Muscle of back (tissue), 11 donors: Measurements from ENCODE around the gene LHPP. TPM values are rescaled to one million over a fixed set of nuclear protein-coding genes. Genes with fewer than 3 reads are reported as not detected.

Experiments used
- DNase-seq, 3 donors: peaks; one replicate each; pipeline versions ENCODE4 v3.0.0 to v3.0.0-alpha.2; 2013
- polyA plus RNA-seq, 10 donors: library from polyadenylated mRNA; unstranded; fragments of 120-200 nt; gene quantifications; one replicate each; pipeline ENCODE4 v1.2.1, GENCODE V29; 2013; ENCODE audit not compliant: insufficient read length in 10 of 10

LHPP gene
- polyA plus RNA-seq, 10 donors, result 5.2 to 8.6 (median 7.5) TPM

DNA sequence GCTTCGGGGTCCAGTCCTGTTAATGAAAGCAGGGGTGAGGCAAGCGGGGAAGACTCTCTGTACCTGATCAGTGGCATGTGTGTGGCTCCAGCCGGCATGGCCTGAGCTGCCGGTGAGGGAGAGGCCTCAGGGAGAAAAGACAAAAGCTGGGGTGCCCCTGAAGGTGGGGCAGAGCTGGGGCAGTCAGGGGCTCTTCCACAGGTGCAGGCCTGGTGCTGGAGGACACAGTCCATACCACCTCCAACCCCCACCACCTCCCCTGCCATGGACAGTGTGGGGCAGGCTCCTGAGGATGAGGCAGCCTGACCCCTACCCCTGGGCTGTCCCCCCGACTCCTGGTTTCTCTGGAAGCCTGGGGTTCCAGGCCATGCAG lies 129.5 kb downstream of the LHPP start:
- no peak for DNase-seq

DNA sequence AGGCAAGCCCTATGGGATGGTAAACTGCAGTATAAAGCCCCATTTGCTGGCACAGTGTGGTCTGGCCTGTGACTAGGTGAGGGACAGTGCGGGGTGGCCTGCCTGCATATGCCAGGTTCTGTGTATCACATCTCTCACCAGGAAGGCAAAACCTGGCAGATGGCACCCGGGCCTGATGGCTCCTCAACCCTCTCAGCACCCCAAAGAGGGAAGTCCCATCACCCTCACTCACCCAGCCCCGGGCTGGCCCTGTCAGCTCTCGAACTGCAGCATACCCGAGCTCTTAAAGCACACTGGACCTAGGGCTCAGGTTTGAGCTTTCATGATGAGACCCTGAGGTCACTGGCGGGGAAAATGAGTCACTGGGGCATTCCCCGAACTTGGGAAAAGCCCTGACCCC lies 130.5 kb downstream of the LHPP start:
- no peak for DNase-seq

DNA sequence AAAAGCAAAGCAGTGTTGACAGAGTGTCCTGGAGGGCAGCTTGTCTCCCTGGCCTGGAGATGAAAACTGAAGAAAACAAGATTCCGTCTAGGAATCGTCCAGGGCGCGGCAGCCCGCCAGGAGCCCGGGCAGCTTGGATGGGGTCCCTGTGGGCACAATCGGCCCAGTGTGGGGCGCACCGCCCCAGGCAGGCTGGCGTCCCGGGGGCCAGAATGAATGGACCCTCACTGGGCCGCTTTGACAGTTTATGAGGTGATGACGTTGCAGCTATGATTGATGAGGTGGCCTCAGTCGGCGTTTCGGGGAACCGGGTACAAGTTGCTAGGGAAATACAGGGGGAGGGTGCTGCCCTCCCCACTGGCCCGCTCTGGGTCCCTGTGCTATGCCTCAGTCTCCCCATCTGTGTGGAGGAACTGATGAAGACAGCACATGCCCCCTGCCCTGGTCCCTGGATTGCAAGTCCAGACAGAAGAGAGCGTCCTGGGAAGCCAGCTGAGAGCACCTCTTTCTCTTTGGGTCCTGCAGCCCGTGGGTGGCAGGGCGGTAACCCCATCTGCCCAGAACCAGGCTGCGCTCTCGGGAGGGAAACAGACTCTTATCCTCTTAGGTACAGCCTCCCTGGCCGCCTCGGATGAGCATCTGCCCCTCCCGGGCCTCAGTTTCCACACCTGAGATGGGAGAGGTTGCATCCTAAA lies 131.3 kb downstream of the LHPP start:
- DNase-seq, result no peak

DNA sequence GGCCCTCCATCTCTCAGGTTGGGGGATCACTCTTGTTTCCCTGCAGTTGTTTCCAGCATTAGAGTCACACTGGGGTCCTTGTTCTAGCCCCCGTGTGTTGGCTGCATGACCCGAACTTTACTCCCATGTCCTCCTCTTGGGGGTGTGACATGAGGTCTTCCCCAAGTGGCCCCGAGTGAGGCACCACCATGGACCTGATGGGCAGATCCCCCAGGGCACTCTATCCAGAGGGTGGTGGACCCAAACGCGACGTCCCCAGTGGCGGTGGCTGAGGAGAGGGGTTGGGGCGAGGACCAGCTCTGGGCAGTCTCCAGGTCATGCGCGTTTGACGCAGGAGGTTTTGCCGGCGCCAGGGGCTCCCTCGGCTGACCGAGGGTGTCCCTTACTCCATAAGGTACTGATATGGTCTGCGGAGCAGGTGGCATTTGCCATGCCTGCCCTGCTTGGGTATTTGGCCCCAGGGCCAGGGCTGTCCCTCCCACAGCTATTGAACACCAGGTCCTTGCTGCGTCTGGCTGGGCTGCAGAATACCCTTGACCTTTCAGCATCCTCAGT lies 131.9 kb downstream of the LHPP start:
- no peak for DNase-seq

DNA sequence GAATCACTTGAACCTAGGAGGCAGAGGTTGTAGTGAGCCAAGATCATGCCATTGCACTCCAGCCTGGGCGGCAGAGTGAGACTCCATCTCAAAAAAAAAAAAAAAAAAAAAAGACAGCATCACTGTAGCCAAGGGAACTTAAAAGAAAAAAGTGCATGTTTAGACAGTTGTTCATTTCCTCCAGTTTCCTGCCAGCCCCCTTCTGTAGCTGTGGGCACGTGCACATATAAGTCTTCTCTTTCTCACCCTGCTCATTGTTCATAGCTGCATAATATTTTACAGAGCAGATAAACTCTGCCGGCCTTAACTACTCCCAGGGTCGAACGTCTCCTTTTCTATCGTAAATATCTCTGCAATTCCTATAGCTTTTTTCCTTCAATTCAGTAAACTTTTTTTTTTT lies 132.6 kb downstream of the LHPP start:
- no peak for DNase-seq

DNA sequence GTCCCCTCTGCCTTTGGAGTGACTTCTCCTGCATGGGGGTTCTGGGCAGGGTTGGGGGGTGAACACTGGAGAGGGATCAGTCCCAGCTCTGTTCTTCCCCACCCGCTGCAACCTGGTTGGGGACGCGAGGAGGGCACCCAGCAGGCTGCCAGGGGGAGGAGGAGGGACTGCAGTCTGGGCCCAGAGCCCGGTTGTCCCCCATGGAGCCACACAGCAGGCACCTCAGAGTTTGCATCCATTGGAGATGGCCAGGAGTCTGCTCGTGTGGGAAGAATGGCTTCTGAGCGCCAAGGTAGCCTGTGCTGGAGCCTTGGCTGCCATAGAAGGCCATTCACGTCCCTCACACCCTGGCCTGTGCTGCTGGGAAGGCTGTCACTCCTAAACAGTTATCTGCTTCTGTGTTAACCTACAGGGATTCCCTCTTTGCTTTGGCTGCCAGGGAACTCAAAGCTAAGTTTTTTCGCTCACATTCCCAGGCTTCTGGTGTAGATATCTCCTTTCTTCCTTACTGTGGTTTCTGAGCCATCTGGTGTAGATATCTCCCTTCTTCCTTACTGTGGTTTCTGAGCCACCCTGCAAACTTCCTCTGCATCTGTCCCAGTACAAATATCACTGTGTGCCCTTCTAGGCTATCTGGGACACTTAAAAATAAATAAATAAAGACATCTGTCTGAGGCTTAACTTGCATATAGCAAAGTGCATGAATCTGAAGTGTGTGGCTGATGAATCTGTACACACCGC lies 133.7 kb downstream of the LHPP start:
- DNase-seq, result no peak

DNA sequence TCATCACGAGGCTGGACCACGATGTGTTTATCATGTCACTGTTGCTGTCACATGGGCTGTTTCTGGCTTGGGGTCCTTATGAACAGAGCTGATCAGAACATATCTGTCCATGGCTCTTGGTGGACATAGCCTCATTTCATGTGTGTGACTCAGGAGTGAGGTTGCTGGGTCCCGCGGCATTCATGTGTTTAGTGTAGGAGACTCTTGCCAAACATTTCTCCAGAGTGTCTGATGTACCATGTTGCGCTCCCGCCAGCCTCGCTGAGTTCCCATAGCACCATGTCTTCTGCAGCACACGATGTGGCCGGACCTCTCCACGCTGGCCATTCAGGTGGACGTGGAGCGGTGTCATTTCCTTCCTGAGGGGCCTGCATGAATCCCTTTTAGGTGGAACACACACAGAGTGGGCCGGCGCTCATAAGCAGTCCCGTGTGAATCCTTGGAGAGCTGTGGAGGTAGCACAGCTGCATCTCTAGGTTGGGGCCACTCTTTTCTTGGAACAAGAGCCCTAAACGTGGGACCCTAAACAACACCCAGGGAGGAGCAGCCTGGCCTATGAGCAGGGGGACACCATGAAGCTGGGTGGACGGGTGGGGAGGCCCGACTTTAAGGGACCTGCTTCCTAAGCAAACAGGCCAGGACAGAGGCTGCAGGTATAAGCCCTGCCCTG lies 134.6 kb downstream of the LHPP start:
- no peak for DNase-seq

DNA sequence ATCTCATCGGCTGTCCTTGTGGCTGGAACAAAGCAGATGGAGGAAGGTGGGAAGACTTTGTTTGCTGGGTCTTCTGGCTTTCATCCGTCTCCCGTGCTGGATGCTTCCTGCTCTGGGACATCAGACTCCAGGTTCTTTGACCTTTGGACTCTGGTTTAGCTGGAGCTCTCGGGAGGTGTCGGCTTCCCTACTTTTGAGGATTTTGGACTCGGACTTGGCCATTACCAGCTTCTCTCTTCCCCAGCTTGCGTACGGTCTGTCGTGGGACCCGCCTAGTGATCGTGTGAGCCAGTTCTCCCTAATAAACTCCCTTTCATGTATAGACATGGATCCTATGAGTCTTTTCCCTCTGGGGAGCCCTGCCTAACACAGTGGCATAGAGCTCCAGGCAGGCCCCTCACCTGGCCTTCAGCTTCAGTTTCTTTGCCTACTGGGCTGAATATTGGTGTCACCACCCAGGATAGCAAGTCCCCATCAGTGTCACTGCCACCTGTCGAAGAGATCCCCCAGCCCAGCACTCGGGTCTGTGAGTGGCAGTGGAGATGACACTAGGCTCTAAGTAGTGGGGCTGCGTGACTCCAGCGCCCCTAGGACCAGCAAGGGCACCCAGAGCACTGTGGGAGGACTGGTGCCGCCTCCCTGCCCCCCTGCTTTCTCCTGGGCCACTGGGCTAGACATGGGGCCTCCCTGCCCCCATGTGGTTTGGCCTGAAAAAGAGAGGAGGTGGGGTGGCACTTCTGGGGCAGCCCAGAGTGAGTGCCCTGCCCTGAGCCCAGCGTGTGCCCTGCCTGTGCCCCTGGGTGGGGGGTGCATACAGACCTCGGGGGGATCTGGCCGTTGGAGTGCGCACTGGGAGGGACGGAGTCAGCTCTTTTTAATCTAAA lies 135.6 kb downstream of the LHPP start:
- no peak for DNase-seq

DNA sequence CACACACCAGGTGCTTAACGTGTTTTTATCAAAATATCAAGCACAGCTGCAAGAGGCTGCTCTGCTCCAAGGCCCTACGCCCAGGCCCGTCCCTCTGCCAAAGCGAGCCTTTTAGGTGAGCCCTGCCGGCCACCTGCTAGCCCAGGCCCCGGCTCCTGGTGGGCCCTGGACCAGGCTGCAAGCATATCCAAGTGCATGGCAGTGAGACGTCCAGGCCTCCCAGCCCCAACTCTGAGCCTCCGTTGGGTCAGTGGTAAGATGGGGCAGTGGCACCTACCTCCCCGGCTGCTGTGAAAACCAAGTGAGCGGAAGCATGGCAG lies 136.2 kb downstream of the LHPP start:
- no peak for DNase-seq

DNA sequence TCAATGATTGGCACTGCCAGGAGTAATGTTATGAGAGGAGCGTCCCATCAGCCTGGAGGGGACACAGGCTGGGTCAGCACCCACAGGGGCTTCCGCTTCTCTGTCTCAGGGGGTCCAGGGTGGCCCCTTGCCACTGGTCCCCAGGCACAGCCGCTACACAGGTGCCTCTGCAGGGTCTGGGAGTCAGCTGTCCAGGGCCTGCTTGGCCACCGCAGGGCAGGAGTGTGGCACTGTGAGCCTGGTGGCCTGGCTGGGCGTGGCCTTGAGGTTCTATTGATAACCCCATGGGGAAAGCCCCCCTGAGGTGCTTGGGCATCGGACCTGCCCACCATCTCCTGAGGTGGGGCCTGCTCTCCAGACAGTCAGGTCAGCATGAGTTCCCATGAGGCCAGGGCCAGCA lies 136.6 kb downstream of the LHPP start:
- DNase-seq, result no peak

DNA sequence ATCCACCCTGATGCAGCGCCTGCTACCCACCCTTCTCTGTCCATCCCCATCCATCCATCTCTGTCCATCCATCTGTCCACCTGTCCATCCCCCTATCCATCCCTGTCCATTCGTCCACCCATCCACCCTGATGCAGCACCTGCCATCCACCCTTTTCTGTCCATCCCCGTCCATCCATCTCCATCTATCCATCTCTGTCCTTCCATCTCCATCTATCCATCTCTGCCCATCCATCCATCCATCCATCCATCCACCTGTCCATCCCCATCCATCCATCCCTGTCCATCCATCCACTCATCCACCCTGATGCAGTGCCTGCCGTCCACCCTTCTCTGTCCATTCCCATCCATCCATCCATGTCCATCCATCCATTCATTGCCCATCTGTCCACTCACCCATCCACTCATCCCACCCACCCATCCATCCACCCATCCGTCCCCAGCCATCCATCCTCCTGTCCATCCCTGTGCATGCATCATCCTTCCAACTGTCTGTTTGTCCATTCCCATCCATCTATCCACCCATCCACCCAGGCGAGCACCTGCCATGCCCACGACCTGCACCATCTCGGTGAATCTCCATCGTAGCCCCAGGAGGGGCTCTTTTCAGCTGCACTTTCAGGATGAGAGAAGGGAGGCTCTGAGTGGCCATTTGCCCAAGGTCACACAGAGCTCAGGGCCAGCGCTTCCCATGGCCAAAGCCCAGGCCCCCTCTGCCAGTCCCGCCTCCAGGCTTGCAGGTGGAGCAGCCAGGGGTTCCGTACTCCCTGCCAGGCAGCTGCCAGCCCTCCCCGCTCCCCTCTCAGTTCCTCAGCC lies 137.4 kb downstream of the LHPP start:
- no peak for DNase-seq

DNA sequence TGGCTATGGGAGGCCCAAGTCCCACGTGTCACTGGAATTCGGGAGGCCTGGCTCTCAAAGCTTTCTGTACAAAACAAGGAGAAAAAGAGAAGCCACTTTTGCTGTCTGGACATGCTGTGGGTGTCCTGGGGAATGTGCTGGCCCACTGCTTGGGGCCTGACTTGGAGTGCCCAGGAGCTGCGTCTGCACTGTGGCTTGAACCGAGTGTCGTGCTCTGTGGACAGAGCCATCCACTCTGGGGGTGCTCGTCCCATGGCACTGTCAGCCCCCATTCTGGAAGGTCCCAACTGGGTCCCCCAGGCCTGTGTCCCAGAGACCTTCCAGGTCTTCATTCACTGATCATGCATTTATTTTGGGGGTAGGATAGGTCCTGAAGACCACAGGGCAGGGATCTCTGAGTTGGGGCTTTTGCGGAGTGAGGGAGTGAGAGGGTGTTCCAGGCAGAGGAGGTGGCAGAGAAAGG lies 138.0 kb downstream of the LHPP start:
- DNase-seq, result no peak

DNA sequence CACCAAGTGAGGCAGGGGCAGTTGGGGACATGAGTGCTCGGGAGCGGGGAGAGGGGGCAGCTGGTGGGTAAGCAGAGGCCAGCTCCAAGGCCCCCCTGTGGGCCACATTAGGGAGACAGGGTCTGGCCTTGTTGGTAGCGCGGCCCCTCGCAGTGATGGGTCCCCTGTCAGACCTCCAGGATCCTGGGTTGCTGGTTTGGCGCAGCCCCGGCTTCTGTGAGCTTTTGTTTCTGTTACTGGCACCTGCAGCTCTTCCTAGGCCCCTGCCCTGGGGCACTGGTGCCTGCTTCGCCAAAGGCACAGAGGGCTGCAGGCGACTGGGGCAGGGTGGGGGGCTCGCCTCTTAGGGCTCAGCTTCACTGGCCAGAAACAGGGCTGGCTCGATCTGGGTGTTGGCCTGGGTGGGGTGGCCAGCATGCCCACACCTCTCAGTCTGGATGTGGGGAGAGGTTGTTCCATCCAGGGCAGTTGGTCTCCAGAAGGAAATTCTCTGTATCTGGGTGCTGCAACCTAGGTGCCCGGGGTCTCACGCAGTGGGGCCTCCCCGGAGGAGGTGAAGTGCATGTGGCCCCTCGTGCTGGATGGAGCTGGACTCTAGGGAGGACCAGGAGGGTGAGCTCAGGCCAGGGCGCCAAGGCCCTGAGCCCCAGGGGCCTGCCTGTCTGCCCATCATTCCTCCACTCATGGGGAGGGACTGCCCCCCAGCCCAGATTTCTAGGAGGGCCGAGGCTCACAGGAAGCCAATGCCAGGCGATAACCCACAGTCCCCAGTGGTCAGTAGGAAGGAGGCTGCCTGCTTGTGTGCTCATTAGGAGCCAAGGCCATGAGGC lies 138.6 kb downstream of the LHPP start:
- no peak for DNase-seq

DNA sequence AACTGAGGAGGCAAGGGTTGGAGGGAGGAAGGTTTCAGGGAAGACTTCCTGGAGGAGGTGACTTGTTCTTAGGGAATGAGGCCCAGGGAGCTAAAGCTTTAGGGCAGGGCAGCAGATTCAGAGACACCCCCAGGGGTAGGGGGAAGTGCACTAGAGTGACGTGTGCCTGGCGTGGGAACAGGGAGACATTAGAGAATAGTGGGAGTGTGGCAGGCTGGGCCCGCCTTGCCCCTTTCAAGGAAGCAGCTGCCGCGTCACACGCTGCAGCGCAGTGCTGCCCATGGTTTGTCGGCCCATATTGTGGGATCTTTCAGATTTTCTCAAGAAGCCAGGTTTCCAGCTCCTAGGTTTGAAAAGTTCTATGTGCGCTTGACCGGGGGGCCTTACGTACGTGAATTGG lies 139.4 kb downstream of the LHPP start:
- DNase-seq, result no peak

DNA sequence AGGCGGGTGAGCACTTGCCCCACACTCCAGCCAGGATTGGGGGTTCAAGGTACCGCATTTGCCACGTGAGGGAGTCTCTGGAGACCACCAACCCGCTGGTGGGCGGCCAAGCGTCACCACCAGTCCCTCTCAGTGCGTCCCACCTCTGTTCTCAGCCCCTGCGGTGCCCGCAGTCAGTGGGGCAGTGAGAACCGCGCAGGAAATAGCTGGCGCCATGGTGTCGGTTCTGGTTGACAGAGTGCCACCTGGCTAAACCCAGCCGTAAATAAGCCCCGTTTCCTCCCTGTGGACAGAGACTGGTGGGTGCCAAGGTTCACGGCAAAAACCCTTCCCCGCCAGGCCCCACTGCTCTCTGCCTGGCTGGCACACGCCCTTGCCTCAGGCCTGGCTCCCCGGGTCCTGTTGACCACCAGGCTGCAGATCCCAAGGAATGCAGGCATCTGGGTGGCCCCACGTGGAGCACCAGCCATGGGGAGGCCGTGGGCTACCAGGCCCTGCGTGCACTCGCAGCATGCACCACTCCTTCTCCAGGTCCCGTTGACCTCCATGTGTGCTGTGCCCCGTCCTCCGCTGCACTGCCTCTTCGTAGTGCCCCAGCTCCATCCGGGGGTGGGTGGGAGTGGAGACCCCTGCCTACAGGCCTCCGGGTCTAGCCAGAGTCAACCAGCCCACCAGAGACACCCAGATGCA lies 140.0 kb downstream of the LHPP start:
- DNase-seq, result no peak

DNA sequence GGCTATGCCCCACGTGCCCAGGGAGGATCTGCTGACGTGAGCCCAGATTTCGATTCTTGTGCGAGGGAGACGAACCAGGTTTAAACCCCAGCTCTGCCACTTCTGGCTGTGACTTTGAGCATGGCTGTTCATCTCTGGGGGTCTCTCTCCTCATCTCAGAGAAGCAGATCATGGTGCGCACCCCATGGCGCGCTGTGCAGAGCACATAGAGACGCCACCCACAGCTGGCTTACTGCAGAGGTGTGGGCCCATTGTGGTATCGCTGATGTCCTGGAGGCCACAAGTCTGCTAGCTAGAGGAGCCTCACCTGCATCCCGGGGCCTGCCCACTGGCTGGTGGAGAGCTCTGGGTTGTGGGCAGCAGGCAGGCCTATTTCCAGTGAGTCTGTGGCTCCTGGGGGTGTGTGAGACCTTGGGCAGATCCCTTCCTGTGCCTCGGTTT lies 140.5 kb downstream of the LHPP start:
- DNase-seq, result no peak

DNA sequence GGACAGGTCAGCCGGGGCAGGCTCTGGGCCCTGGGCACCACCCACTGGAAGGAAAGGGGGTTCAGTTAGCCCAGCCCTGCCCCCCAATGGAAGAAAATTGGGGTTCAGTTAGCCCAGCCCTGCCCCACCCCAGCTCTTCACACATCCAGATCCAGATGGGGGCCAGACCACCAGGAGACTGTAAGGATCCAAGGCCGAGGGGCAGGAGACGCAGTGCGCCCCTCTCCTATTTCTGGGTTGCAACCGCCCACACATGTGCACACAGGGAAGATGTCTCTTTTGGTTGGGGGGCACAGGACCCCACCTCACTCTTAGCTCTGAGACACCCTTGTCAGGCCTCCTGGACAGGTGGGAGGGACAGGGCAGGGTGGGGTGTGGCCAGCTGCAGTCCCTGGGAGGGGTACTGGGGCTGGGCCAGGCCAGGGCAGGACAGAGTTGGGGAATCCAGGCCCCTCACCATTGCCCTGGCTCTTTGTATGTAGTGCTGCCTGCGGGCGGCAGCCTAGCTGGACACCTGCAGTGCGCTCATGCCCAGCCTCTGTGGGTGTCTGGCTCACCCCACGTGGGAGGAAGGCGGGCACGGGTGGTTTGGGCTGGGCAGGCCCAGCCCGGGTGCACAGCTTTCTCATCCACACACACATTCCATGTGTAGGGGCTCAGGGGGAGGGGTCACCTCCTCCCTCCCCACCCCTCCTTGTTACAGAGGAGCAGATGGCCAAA lies 141.2 kb downstream of the LHPP start:
- no peak for DNase-seq

DNA sequence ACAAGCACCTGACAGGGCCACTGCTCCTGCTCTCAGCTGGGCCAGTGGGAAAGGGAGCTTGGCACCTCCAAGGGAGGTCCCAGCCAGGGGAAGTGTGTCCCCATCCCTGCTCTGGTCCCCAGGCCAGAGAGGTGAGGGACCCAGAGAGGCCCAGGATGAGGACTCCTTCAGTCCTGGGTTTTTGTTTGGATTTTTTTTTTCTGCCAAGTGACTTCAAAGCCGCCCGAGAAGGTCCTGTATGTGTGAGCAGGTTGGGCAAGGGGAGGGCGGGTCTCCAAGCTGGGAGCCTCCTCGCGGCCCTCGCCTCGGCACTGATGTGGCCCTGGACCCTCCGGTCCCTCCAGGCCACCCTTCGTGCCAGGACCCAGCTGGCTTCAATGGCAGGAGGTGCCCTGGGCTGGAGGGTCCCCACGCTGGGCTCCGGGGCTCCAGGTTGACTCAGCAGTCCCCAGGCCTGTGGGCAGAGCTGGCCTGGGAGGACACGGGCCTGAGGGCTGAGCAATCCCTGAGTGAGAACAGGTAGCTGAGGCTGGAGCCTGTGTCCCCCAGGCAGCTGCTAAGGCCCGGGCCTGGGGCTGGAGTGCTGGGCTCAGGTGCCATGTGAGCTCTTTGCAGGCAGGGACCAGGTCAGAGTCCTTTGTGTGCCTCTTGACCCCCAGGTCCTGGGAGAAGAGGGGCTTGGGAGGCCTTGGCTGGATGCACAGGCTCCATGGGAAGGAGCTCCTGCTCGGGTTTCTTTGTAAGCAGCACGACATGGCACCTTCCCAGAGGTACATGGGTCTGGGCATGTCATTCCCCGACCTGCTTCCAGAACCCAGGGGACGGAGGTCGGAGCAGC lies 142.0 kb downstream of the LHPP start:
- DNase-seq, result no peak
